ENCODE data around the gene ZCCHC14. TPM values are rescaled to one million over a fixed set of nuclear protein-coding genes. Genes with fewer than 3 reads are reported as not detected.

ZCCHC14 gene
- 6.4 and 9.2 TPM in 2 replicates for total RNA-seq

DNA sequence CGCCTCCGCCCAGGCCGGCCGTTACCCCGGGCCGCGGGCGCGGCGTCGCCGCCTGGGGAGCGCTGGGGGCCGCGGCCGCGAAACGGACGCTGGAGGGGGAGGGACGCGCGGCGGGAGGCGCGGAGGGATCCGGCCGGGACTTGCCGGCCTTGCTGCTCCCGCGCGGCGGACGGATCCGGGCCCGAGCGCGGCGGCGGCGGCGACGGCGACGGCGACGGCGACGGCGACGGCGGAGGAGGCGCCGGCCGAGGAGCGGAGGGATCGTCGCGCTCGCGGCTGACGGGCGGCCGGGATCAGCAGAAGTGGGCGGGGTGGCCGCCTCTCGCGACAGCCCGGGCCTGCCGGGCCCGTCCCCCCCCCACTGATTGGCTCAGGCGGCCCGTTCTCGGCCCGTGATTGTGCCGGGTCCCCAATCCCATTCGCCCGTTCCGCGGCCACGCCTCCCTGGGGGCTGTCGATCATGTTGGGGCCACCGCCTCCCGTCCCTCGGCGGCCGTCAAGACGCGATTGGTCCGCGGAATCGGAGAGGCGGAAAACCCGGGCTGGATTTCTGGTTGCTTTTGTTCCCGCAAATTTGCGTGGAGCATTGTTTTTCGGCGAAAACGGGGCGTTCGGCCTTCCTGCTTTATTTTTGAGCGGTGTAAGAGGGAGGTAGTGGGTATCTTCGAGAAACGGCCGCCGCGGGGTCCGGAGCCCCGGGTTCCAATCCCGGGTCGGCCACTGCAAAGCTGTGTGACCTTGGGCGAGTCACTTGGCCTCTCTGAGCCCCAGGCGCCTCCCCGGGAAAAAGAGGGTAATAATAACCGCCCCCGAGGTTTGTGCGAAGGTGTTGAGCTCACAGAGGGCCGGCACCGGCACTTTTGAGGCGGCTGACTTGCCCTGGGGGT lies at the start of gene ZCCHC14:
ZCCHC14 (minus strand) TSS at position 304 of the 887 bp plus-strand sequence. CDS start 786 bp downstream, outside the sequence.
- DNase-seq (ENCODE audit: low read depth, low spot score): peak; percentile 93

DNA sequence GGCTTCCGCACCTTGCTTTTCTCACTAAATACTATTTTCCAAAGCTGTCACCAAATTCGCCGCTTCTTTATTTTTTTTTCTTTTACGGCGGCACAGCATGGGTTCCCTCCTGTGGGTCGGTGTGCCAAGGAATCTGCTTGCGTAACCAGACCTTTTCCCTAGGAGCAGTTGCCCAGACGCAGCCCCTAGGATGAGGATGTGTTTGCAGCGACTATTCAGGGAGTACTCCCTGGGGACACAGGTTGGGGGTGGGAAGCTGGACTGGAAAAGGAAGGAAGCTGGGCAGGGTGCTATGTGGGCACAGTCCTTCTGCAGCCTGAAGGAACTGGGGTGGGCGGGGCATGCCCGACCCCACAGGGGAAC lies 49.0 kb upstream of the ZCCHC14 start:
- no peak for DNase-seq (ENCODE audit: low read depth, low spot score)

DNA sequence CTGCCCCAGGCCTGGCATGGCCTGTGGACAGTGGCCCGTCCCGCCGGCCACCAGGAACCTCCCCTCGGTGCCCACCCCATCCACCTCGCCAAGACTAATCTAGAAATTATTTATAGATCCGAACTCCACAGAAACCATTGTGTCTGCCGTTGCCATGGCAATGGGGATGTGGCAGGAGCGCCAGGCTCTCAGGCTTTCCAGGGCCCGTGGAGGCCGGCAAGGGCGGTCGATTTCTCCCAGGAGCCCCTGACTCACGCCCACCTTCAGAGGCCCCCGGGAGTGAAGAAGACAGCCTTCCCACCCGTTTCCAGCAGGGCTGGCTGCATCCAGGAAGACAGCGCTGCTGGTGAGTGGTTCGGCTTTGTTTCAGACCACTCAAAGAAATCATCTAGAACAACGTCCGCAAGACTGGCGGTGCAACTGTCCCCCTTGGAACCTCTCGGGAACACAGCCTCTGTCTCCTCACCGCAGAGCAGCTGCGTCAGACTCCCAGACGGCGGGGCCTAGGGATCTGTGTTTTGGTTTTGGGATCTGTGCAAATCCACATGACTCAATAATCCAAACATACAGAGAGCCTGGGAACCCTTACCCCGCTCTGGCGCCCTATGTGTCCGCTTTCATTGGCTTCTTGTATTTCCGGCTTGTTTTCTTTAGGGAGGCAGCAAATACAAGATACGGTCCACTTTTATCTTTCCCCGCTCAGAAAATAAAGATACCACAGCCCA lies 48.5 kb upstream of the ZCCHC14 start:
- DNase-seq (ENCODE audit: low read depth, low spot score): no peak

DNA sequence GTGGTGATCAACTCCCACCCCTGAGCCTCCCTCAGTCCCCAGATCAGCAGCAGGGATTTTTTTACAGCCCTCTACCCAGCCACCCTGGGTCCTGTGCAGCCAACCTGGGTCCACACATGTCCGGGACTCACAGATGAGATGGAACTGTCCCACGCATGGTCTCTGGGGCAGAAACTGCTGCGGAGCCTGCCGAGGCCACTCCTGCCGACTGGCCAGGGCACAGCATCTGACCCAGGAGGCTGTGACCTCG lies 48.0 kb upstream of the ZCCHC14 start:
- no peak for DNase-seq (ENCODE audit: low read depth, low spot score)

GRCh38 chr16:87540072-87540896 lies 47.5 kb upstream of the ZCCHC14 start:
- no peak for DNase-seq (ENCODE audit: low read depth, low spot score)

GRCh38 chr16:87539113-87539512 lies 46.3 kb upstream of the ZCCHC14 start:
- no peak for DNase-seq (ENCODE audit: low read depth, low spot score)

- peak; percentile 48 for DNase-seq (ENCODE audit: low read depth, low spot score)
Measured at GRCh38 chr16:87538594-87538993, 45.8 kb upstream of the ZCCHC14 start.

DNA sequence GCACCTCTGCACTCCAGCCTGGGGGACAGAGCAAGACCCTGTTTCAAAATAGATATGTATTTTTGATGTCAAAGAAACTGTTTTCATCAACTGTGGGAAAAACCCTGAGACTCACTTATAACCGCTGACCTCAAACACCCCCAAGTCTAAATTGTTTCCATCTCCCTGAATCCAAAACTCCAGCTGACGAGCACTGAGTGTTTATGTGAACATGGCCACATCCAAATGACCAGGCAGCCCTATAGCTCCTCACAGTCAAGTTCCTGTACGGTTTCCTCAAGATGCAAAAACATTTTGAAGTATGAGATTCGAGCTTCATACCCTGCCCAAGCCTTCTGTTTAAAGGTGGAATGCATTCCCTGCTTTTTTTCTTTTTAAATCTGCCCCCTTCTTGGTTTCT lies 45.3 kb upstream of the ZCCHC14 start:
- DNase-seq (ENCODE audit: low read depth, low spot score): no peak

DNA sequence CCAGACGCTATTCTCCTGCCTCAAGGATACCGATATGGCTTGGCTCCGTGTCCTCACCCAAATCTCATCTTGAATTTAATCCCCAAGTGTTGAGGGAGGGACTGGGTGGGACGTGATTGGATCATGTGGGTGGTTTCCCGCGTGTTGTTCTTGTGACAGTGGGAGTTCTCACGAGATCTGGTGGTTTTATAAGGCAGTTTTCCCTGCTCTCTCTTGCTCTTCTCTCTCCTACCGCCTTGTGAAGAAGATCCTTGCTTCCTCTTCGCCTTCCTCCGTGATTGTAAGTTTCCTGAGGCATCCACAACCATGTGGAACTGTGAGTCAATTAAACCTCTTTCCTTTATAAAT lies 43.9 kb upstream of the ZCCHC14 start:
- DNase-seq (ENCODE audit: low read depth, low spot score): no peak

DNA sequence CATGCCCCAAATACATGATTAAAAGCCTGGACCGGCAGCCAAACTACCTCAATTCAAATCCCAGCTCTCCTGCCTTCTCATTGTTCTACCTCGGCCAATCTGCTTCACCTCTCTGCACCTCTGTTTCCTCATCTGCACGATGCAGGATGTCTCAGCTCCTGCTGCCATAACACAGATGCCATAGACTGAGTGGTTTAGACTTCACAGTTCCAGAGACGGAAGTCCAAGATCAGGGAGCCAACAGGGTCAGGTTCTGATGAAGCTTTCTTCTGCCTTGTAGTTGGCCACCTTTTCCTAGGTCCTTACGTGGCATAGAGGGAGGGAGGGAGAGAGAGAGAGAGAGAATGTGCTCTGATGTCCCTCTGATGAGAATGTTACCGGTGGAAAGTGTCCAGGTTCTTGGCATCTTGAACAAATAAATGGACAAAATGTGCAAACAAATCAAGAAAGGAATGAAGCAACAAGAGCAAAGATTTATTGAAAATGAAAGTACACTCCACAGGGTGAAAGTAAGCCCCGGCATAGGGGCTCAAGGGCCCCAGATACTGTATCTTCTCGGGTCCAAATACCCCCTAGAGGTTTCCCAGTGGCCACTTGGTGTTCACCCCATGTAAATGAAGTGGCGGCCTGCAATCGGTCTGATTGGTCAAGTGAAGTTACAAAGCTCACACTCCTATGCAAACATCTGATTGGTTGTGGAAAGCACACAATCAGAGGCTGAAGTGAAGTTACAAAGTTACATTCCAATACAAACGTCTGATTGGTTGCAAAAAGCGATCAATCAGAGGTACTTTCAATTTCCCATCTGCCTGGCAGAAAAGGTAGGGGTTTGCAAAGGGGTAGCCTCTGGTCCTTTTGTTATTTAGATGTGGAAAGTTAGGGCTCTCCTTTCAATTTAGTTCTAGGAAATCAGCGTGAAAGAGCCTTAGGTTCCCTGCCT lies 43.3 kb upstream of the ZCCHC14 start:
- no peak for DNase-seq (ENCODE audit: low read depth, low spot score)

DNA sequence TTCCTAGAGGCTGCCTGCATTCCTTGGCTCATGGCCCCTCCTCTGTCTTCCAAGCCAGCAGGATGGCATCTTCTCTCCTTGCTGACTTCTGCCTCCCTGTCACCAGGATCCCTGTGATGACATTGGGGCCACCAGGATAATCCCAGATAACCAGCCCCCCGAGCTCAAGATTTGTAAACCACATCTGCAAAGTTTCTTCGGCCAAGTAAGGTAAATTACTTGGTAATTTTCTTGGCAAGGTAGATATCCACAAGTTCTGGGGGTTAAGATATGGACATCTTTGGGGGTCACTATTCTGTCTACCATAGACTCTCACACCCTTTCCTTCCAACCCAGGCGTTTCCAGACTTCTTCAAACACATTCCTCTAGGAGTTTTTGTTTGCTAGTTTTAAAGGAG lies 42.6 kb upstream of the ZCCHC14 start:
- DNase-seq (ENCODE audit: low read depth, low spot score): no peak

- no peak for DNase-seq (ENCODE audit: low read depth, low spot score)
Measured at GRCh38 chr16:87534751-87535150, 41.9 kb upstream of the ZCCHC14 start.

GRCh38 chr16:87534030-87534653 lies 41.3 kb upstream of the ZCCHC14 start:
- no peak for DNase-seq (ENCODE audit: low read depth, low spot score)

GRCh38 chr16:87533061-87533460 lies 40.2 kb upstream of the ZCCHC14 start:
- DNase-seq (ENCODE audit: low read depth, low spot score): no peak

- no peak for DNase-seq (ENCODE audit: low read depth, low spot score)
Measured at GRCh38 chr16:87531418-87531817, 38.6 kb upstream of the ZCCHC14 start.

GRCh38 chr16:87528690-87529579 lies 36.1 kb upstream of the ZCCHC14 start:
- no peak for DNase-seq (ENCODE audit: low read depth, low spot score)

GRCh38 chr16:87527055-87527724 lies 34.4 kb upstream of the ZCCHC14 start:
- DNase-seq (ENCODE audit: low read depth, low spot score): no peak

GRCh38 chr16:87526238-87526947 lies 33.6 kb upstream of the ZCCHC14 start:
- DNase-seq (ENCODE audit: low read depth, low spot score): no peak
